Caco-2 (cell line): ENCODE data around the gene TIMM17A. TPM values are rescaled to one million over a fixed set of nuclear protein-coding genes. Genes with fewer than 3 reads are reported as not detected.

Experiments used
- BruUV-seq: library from RNA; stranded (reverse); fragments of 400-500 nt; replicated peaks from 2 replicates; lab custom pipeline; 2021; lab: Mats Ljungman, UMichigan
- CTCF ChIA-PET: fragments of 300-600 bp; sonication (Branson Sonifier 250); formaldehyde crosslinking; loops from one replicate; lab custom pipeline; 2022; ENCODE audit warnings: antibody characterized with exemption; lab: Charles Lee
- POLR2A ChIA-PET: fragments of 300-600 bp; sonication (Branson Sonifier 250); formaldehyde crosslinking; loops from one replicate; lab custom pipeline; 2022; ENCODE audit warnings: antibody characterized with exemption; lab: Charles Lee
- DNase-seq, 2 experiments: peaks; one replicate each; pipeline versions ENCODE4 v3.0.0 to v3.0.0-alpha.2; 2020 to 2022
- H3K27me3 ChIP-seq: replicated peaks from 2 replicates; pipeline ENCODE4 v1.6.0; 2011; ENCODE audit warnings: low read length; ENCODE audit not compliant: control insufficient read depth, insufficient read depth
- H3K36me3 ChIP-seq: 2 replicates; pipeline ENCODE4 v1.5.1; 2011; ENCODE audit warnings: low read length; ENCODE audit not compliant: control insufficient read depth, insufficient read depth
- H3K4me1 ChIP-seq: fragments of 250-450 bp; sonication (Bioruptor Pico); 2 replicates; pipeline ENCODE4 v1.5.1; 2020; ENCODE audit warnings: mild to moderate bottlenecking
- H3K4me3 ChIP-seq: 2 replicates; pipeline ENCODE4 v1.5.1; 2011; ENCODE audit warnings: low read depth, mild to moderate bottlenecking, control low read depth, low read length
- H3K9me3 ChIP-seq: fragments of 250-450 bp; sonication (Bioruptor Pico); 2 replicates; pipeline ENCODE4 v1.5.1; 2020; ENCODE audit warnings: mild to moderate bottlenecking, moderate library complexity
- H3K27ac Mint-ChIP-seq: one replicate; pipeline ENCODE4 v1.8.0; 2022; ENCODE audit warnings: mixed read lengths; ENCODE audit not compliant: unreplicated experiment
- H3K27me3 Mint-ChIP-seq: one replicate; pipeline ENCODE4 v1.8.0; 2022; ENCODE audit warnings: mixed read lengths; ENCODE audit not compliant: insufficient read depth, unreplicated experiment
- H3K36me3 Mint-ChIP-seq: one replicate; pipeline ENCODE4 v1.8.0; 2022; ENCODE audit warnings: mild to moderate bottlenecking, mixed read lengths; ENCODE audit not compliant: insufficient read depth, unreplicated experiment
- H3K4me1 Mint-ChIP-seq: one replicate; pipeline ENCODE4 v1.8.0; 2022; ENCODE audit warnings: low read depth, mixed read lengths; ENCODE audit not compliant: unreplicated experiment
- H3K4me3 Mint-ChIP-seq: one replicate; pipeline ENCODE4 v1.8.0; 2022; ENCODE audit warnings: mild to moderate bottlenecking, moderate library complexity, mixed read lengths; ENCODE audit not compliant: unreplicated experiment
- H3K9me3 Mint-ChIP-seq: one replicate; pipeline ENCODE4 v1.8.0; 2022; ENCODE audit warnings: mixed read lengths; ENCODE audit not compliant: unreplicated experiment
- intact Hi-C: fragments of 100-400 bp; cut with micrococcal nuclease; formaldehyde crosslinking; loops from one replicate; pipeline ENCODE4 v1.10.0; 2022; ENCODE audit not compliant: unreplicated experiment
- total RNA-seq: library from RNA; stranded (reverse); gene quantifications from 2 replicates; pipeline ENCODE4 v1.2.3, GENCODE V29; 2022
- TF ChIP-seq, protein P1 (sequence below), 2 experiments: fragments of 200-600 bp in 1 of 2; IDR thresholded peaks; 1 replicate in 1 of 2; 2 replicates in 1 of 2; pipeline versions ENCODE4 v1.5.1 to v1.8.0; 2011 to 2022; ENCODE audit warnings: antibody characterized with exemption in 1 of 2, control low read depth in 1 of 2, inconsistent platforms in 1 of 2, low read depth in 1 of 2, low read length in 1 of 2, mild to moderate bottlenecking in 1 of 2, moderate library complexity in 1 of 2; ENCODE audit not compliant: insufficient read depth in 1 of 2, severe bottlenecking in 1 of 2, unreplicated experiment in 1 of 2

Gene TIMM17A
- total RNA-seq, 1 experiment from 2014 or later = 63.7 TPM

- TF ChIP-seq, protein P1, sequence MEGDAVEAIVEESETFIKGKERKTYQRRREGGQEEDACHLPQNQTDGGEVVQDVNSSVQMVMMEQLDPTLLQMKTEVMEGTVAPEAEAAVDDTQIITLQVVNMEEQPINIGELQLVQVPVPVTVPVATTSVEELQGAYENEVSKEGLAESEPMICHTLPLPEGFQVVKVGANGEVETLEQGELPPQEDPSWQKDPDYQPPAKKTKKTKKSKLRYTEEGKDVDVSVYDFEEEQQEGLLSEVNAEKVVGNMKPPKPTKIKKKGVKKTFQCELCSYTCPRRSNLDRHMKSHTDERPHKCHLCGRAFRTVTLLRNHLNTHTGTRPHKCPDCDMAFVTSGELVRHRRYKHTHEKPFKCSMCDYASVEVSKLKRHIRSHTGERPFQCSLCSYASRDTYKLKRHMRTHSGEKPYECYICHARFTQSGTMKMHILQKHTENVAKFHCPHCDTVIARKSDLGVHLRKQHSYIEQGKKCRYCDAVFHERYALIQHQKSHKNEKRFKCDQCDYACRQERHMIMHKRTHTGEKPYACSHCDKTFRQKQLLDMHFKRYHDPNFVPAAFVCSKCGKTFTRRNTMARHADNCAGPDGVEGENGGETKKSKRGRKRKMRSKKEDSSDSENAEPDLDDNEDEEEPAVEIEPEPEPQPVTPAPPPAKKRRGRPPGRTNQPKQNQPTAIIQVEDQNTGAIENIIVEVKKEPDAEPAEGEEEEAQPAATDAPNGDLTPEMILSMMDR (IDR thresholded peaks at IDR 0.05; ENCODE audit: insufficient read depth in 1 of 2, low read depth in 1 of 2, low read length in 1 of 2, severe bottlenecking in 1 of 2, unreplicated experiment in 1 of 2) = no peak
- Mint-ChIP-seq H3K27me3 (no peaks in the 10 kb centered on the region), H3K4me1 (peaks cover 7% of the 10 kb centered on the region), H3K4me3 (no peak overlapping the region), H3K9me3 (no peaks in the 10 kb centered on the region), H3K36me3 (no peaks in the 10 kb centered on the region), H3K27ac (no peak overlapping the region)
- Histone ChIP-seq H3K27me3 (no peaks in the 10 kb centered on the region), H3K4me1 (peaks cover 11% of the 10 kb centered on the region; the same call in 1 of the 2 replicates), H3K9me3 (no peaks in the 10 kb centered on the region), H3K36me3 (no peaks in the 10 kb centered on the region), H3K4me3 (no peak overlapping the region)
- CTCF ChIA-PET = no interaction called here
- no TSS peak for BruUV-seq
- POLR2A ChIA-PET = no interaction called here
- intact Hi-C loops = no loop called here
- DNase-seq = no peak
These were observed 27.0 kb upstream of the TIMM17A start for GRCh38 chr1:201928266-201928665.

GRCh38 chr1:201930137-201930536 lies 25.2 kb upstream of the TIMM17A start:
- no peaks in the 10 kb centered on the region for H3K4me1 Mint-ChIP-seq
- Histone ChIP-seq H3K36me3 (no peaks in the 10 kb centered on the region), H3K27me3 (no peaks in the 10 kb centered on the region), H3K9me3 (no peaks in the 10 kb centered on the region), H3K4me1 (peaks cover 11% of the 10 kb centered on the region; the same call in 1 of the 2 replicates), H3K4me3 (no peak overlapping the region)
- ChIA-PET CTCF (no interaction called here), POLR2A (no interaction called here)
- intact Hi-C loops = no loop called here
- no peaks in the 10 kb centered on the region for H3K36me3 Mint-ChIP-seq
- no peak overlapping the region for H3K27ac Mint-ChIP-seq
- BruUV-seq = no TSS peak
- TF ChIP-seq, protein P1 (IDR thresholded peaks at IDR 0.05; ENCODE audit: insufficient read depth in 1 of 2, low read depth in 1 of 2, low read length in 1 of 2, severe bottlenecking in 1 of 2, unreplicated experiment in 1 of 2) = no peak
- H3K4me3 Mint-ChIP-seq = no peak overlapping the region
- no peaks in the 10 kb centered on the region for H3K27me3 Mint-ChIP-seq
- no peaks in the 10 kb centered on the region for H3K9me3 Mint-ChIP-seq
- DNase-seq = no peak

GRCh38 chr1:201930803-201931202 lies 24.5 kb upstream of the TIMM17A start:
- ChIA-PET POLR2A (no interaction called here), CTCF (interaction anchor here (0.7 kb wide), 1 partner anchor 88 kb away, joined by 5 read pairs; no protein-coding TSS in a partner anchor)
- Histone ChIP-seq H3K36me3 (no peaks in the 10 kb centered on the region), H3K27me3 (no peaks in the 10 kb centered on the region), H3K9me3 (no peaks in the 10 kb centered on the region), H3K4me1 (peaks cover 11% of the 10 kb centered on the region; the same call in 1 of the 2 replicates), H3K4me3 (no peak overlapping the region)
- intact Hi-C loops = no loop called here
- H3K4me1 Mint-ChIP-seq = no peaks in the 10 kb centered on the region
- no peaks in the 10 kb centered on the region for H3K27me3 Mint-ChIP-seq
- TF ChIP-seq, protein P1 (IDR thresholded peaks at IDR 0.05; ENCODE audit: insufficient read depth in 1 of 2, low read depth in 1 of 2, low read length in 1 of 2, severe bottlenecking in 1 of 2, unreplicated experiment in 1 of 2) = no peak
- no peak overlapping the region for H3K4me3 Mint-ChIP-seq
- DNase-seq = no peak
- no peaks in the 10 kb centered on the region for H3K9me3 Mint-ChIP-seq
- no peak overlapping the region for H3K27ac Mint-ChIP-seq
- BruUV-seq = no TSS peak
- H3K36me3 Mint-ChIP-seq = no peaks in the 10 kb centered on the region
